Thyroid gland (tissue), 4 donors: Measurements from ENCODE around the gene DGKB.

Experiments used
- CTCF ChIP-seq, 6 experiments: fragments of 200-600 bp in 3 of 6; fragments of 450-650 bp in 3 of 6; sonication (generic) in 3 of 6; IDR thresholded peaks; one replicate each; pipeline ENCODE4 v1.5.1; 2016 to 2019; ENCODE audit warnings: antibody characterized with exemption in 6 of 6, mild to moderate bottlenecking in 2 of 6, inconsistent platforms in 1 of 6, moderate library complexity in 1 of 6
- POLR2A ChIP-seq, 2 donors: fragments of 450-650 bp; IDR thresholded peaks; one replicate each; pipeline ENCODE4 v1.6.1; 2017; ENCODE audit warnings: antibody characterized with exemption in 2 of 2, mild to moderate bottlenecking in 2 of 2, moderate library complexity in 1 of 2

- no peak for TF ChIP-seq CTCF (IDR thresholded peaks at IDR 0.05)
- no peak for TF ChIP-seq POLR2A (IDR thresholded peaks at IDR 0.05)
These were observed 673.5 kb downstream of the DGKB start for GRCh38 chr7:14229047-14229446.
